OCI-LY1 (cell line): ENCODE measurements around the gene ADGRD2.
A peak's percentile ranks its signal among the peaks of the same experiment; 100 is the strongest.

ENCODE experiments used
- H2AFZ ChIP-seq: fragments of 200-600 bp; sonication (generic), shearing (Covaris generic); 2 replicates; pipeline ENCODE4 v1.6.0; 2014; ENCODE audit warnings: antibody characterized with exemption, mild to moderate bottlenecking, low read length
- H3F3A ChIP-seq: fragments of 200-600 bp; sonication (generic), shearing (Covaris generic); 2 replicates; pipeline ENCODE4 v1.6.0; 2014; ENCODE audit warnings: mild to moderate bottlenecking, antibody characterized with exemption, low read length, moderate library complexity; ENCODE audit not compliant: insufficient read depth
- H3K27ac ChIP-seq: fragments of 200-600 bp; sonication (generic); 2 replicates; pipeline ENCODE4 v1.5.1; 2014; ENCODE audit warnings: low read length, mixed run types, mild to moderate bottlenecking, low read depth; ENCODE audit not compliant: poor library complexity, severe bottlenecking
- H3K27me3 ChIP-seq: fragments of 200-600 bp; sonication (generic); 2 replicates; pipeline ENCODE4 v1.6.0; 2014; ENCODE audit warnings: antibody characterized with exemption, mild to moderate bottlenecking, low read length, moderate library complexity; ENCODE audit not compliant: insufficient read depth
- H3K36me3 ChIP-seq: fragments of 200-600 bp; sonication (generic); 2 replicates; pipeline ENCODE4 v1.6.1; 2014; ENCODE audit warnings: mild to moderate bottlenecking, antibody characterized with exemption, low read length, moderate library complexity, mixed read lengths; ENCODE audit not compliant: insufficient read depth
- H3K4me1 ChIP-seq: fragments of 200-600 bp; sonication (generic); 2 replicates; pipeline ENCODE4 v1.5.1; 2014; ENCODE audit warnings: mild to moderate bottlenecking, low read length, moderate library complexity; ENCODE audit not compliant: insufficient read depth, severe bottlenecking
- H3K4me2 ChIP-seq: fragments of 200-600 bp; sonication (generic), shearing (Covaris generic); 2 replicates; pipeline ENCODE4 v1.6.1; 2014; ENCODE audit warnings: low read length
- H3K4me3 ChIP-seq: fragments of 200-600 bp; sonication (generic); 2 replicates; pipeline ENCODE4 v1.5.1; 2014; ENCODE audit warnings: low read length, low read depth, mild to moderate bottlenecking, mixed read lengths; ENCODE audit not compliant: poor library complexity, severe bottlenecking
- H3K79me2 ChIP-seq: fragments of 200-600 bp; shearing (Covaris generic); 2 replicates; pipeline ENCODE4 v1.6.1; 2016; ENCODE audit warnings: mixed run types, low read length, mixed read lengths; ENCODE audit not compliant: insufficient read depth
- H3K9ac ChIP-seq: fragments of 200-600 bp; sonication (generic), shearing (Covaris generic); 2 replicates; pipeline ENCODE4 v1.6.1; 2014; ENCODE audit warnings: mild to moderate bottlenecking, low read length, mixed read lengths
- H3K9me2 ChIP-seq: fragments of 200-600 bp; sonication (generic), shearing (Covaris generic); 2 replicates; pipeline ENCODE4 v1.6.1; 2014; ENCODE audit warnings: low read depth, mild to moderate bottlenecking, low read length, mixed read lengths
- H3K9me3 ChIP-seq: fragments of 200-600 bp; shearing (Covaris generic); 2 replicates; pipeline ENCODE4 v1.6.1; 2014; ENCODE audit warnings: low read length, mixed read lengths
- H4K20me1 ChIP-seq: fragments of 200-600 bp; sonication (generic), shearing (Covaris generic); 2 replicates; pipeline ENCODE4 v1.6.0; 2016; ENCODE audit warnings: mild to moderate bottlenecking, low read length; ENCODE audit not compliant: insufficient read depth
- CTCF ChIP-seq: fragments of 200-600 bp; sonication (generic), shearing (Covaris generic); IDR thresholded peaks from 2 replicates; pipeline ENCODE4 v1.5.1; 2017; ENCODE audit warnings: mild to moderate bottlenecking, antibody characterized with exemption, low read length, moderate library complexity, mixed read lengths
- EZH2 ChIP-seq: fragments of 200-600 bp; sonication (generic), shearing (Covaris generic); IDR thresholded peaks from 2 replicates; pipeline ENCODE4 v1.8.0; 2017; ENCODE audit warnings: borderline replicate concordance, mixed run types, mild to moderate bottlenecking, antibody characterized with exemption, low read length, moderate library complexity, mixed read lengths

ADGRD2 gene

GRCh38 chr9:124475868-124476690, 25.8 kb downstream of the ADGRD2 start:
- H3K27me3 ChIP-seq = no peaks in the 10 kb centered on the region
- no peak overlapping the region for H3K4me2 ChIP-seq
- H3K4me3 ChIP-seq = no peak overlapping the region
- H2AFZ ChIP-seq = no peak overlapping the region
- no peaks in the 10 kb centered on the region for H3K36me3 ChIP-seq
- H3F3A ChIP-seq = no peaks in the 10 kb centered on the region
- no peak for TF ChIP-seq CTCF
- no peak for TF ChIP-seq EZH2
- H3K9me2 ChIP-seq = no peaks in the 10 kb centered on the region
- H3K79me2 ChIP-seq = no peaks in the 10 kb centered on the region
- H3K9me3 ChIP-seq = no peaks in the 10 kb centered on the region
- no peak overlapping the region for H3K27ac ChIP-seq
- H4K20me1 ChIP-seq = no peaks in the 10 kb centered on the region
- H3K4me1 ChIP-seq = peaks cover 19% of the 10 kb centered on the region
- no peak overlapping the region for H3K9ac ChIP-seq

GRCh38 chr9:124477211-124477647, 27.0 kb downstream of the ADGRD2 start:
- no peaks in the 10 kb centered on the region for H3K9me2 ChIP-seq
- H3K9me3 ChIP-seq = no peaks in the 10 kb centered on the region
- peak overlapping the region; percentile 55 for H3K4me3 ChIP-seq
- H3K4me2 ChIP-seq = peak overlapping the region; percentile 61
- no peaks in the 10 kb centered on the region for H3F3A ChIP-seq
- TF ChIP-seq CTCF (no peak; the same call in 1 of the 2 replicates), EZH2 (no peak)
- H3K4me1 ChIP-seq = peaks cover 19% of the 10 kb centered on the region
- H3K27me3 ChIP-seq = no peaks in the 10 kb centered on the region
- no peaks in the 10 kb centered on the region for H3K79me2 ChIP-seq
- peak overlapping the region; percentile 9; the same call in 1 of the 2 replicates for H3K9ac ChIP-seq
- no peak overlapping the region for H2AFZ ChIP-seq
- no peaks in the 10 kb centered on the region for H3K36me3 ChIP-seq
- H4K20me1 ChIP-seq = no peaks in the 10 kb centered on the region
- H3K27ac ChIP-seq = no peak overlapping the region

GRCh38 chr9:124477648-124478285, 27.5 kb downstream of the ADGRD2 start:
- H3K9me2 ChIP-seq = no peaks in the 10 kb centered on the region
- no peaks in the 10 kb centered on the region for H4K20me1 ChIP-seq
- H3F3A ChIP-seq = no peaks in the 10 kb centered on the region
- H3K27ac ChIP-seq = no peak overlapping the region
- no peak for TF ChIP-seq EZH2
- TF ChIP-seq CTCF = no peak
- H3K27me3 ChIP-seq = no peaks in the 10 kb centered on the region
- peak overlapping the region; percentile 55 for H3K4me3 ChIP-seq
- no peaks in the 10 kb centered on the region for H3K79me2 ChIP-seq
- peak overlapping the region; percentile 61 for H3K4me2 ChIP-seq
- H3K4me1 ChIP-seq = peaks cover 19% of the 10 kb centered on the region
- H3K36me3 ChIP-seq = no peaks in the 10 kb centered on the region
- no peak overlapping the region for H2AFZ ChIP-seq
- H3K9me3 ChIP-seq = no peaks in the 10 kb centered on the region
- peak overlapping the region; percentile 9; the same call in 1 of the 2 replicates for H3K9ac ChIP-seq
